ENCODE data around the gene UGT1A7. TPM values are rescaled to one million over a fixed set of nuclear protein-coding genes. Genes with fewer than 3 reads are reported as not detected.
"Not testable (repeated sequence)": the region's sequence is repeated elsewhere in the genome, so short reads cannot be mapped to it uniquely, and the experiment has no call there.

UGT1A7 gene
- total and polyA plus RNA-seq, 12 donors: 0.11 to 10.1 (median 0.74) TPM; not detected in 3

- H3K4me1 ChIP-seq (replicated peaks in 1 of 2): no peaks in the 10 kb centered on the region
- intact Hi-C loops (cut with DNase I): no loop called here
- no peaks in the 10 kb centered on the region for H3K9me3 ChIP-seq (replicated peaks in 1 of 3)
- no peaks in the 10 kb centered on the region for H3K27me3 ChIP-seq
- WGBS, 4 donors: 91% methylated on average over 27 to 44 of the region's 46 CpGs
- no peak overlapping the region for H3K4me3 ChIP-seq
- H3K27ac ChIP-seq: no peak overlapping the region
- DNase-seq: no peak
- no peak for TF ChIP-seq CTCF (IDR thresholded peaks at IDR 0.05)
- TF ChIP-seq POLR2A (IDR thresholded peaks at IDR 0.05): no peak
- no peaks in the 10 kb centered on the region for H3K36me3 ChIP-seq (replicated peaks in 1 of 2)
These were observed 62.0 kb downstream of the UGT1A7 start for GRCh38 chr2:233743464-233744259.

GRCh38 chr2:233745073-233745755, 63.5 kb downstream of the UGT1A7 start:
- Histone ChIP-seq H3K4me3 (no peak overlapping the region), H3K4me1 (replicated peaks in 1 of 2) (no peaks in the 10 kb centered on the region), H3K27ac (no peak overlapping the region), H3K9me3 (replicated peaks in 1 of 3) (no peaks in the 10 kb centered on the region), H3K27me3 (no peaks in the 10 kb centered on the region), H3K36me3 (replicated peaks in 1 of 2) (no peaks in the 10 kb centered on the region)
- TF ChIP-seq POLR2A (IDR thresholded peaks at IDR 0.05) (no peak), CTCF (IDR thresholded peaks at IDR 0.05) (no peak)
- no peak for DNase-seq
- 66 to 80% (median 69%) methylated on average over 5 of the region's 5 CpGs for whole genome bisulfite sequencing, 4 donors
- intact Hi-C loops (cut with DNase I): no loop called here

- WGBS, 4 donors: 35 to 72% (median 65%) methylated on average over 2 of the region's 2 CpGs
- H3K36me3 ChIP-seq (replicated peaks in 1 of 2); DNase-seq; H3K27me3 ChIP-seq; H3K4me1 ChIP-seq (replicated peaks in 1 of 2); H3K4me3 ChIP-seq; intact Hi-C loops (cut with DNase I); H3K9me3 ChIP-seq (replicated peaks in 1 of 3); H3K27ac ChIP-seq: not testable (repeated sequence)
These were observed 64.1 kb downstream of the UGT1A7 start for GRCh38 chr2:233745838-233746237.

- H3K4me3 ChIP-seq: no peak overlapping the region
- no peaks in the 10 kb centered on the region for H3K4me1 ChIP-seq (replicated peaks in 1 of 2)
- intact Hi-C loops (cut with DNase I): no loop called here
- H3K9me3 ChIP-seq (replicated peaks in 1 of 3): no peaks in the 10 kb centered on the region
- H3K36me3 ChIP-seq (replicated peaks in 1 of 2): no peaks in the 10 kb centered on the region
- 67 to 78% (median 72%) methylated on average over 9 to 10 of the region's 10 CpGs for WGBS, 4 donors
- TF ChIP-seq CTCF (IDR thresholded peaks at IDR 0.05): no peak
- no peak for TF ChIP-seq POLR2A (IDR thresholded peaks at IDR 0.05)
- H3K27me3 ChIP-seq: no peaks in the 10 kb centered on the region
- no peak overlapping the region for H3K27ac ChIP-seq
- no peak for DNase-seq
These were observed 65.0 kb downstream of the UGT1A7 start for GRCh38 chr2:233746475-233747282.

All from adrenal gland (tissue), 12 donors.